ENCODE results near the gene SUN1. TPM values are rescaled to one million over a fixed set of nuclear protein-coding genes. Genes with fewer than 3 reads are reported as not detected.

The SUN1 gene
- total RNA-seq, 5 donors from 2014 or later (not counting 1 experiment from before 2014, with no cell fraction given): 90.8 to 299 (median 279) TPM

DNA sequence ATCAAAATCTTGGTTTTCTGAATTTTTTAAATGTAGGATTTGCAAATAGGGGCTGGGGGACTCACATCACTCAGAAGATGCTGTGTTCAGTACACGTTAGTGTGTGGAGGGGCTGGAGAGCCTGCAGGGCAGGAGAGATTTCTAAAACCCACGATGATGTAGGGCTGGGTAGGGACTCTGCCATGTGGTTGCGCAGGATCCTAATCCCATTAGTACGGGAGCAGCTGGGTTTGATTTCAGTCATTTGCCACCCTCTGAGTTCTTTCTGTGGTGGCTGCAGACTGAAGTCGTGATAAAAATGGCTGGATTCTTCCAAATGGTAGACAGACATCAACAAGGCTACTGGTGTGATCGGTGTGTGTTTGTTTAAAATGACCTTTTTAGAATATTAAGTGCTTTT lies 29.9 kb downstream of the SUN1 start:
- no peak overlapping the region for H3K4me3 Mint-ChIP-seq
- WGBS (ENCODE audit: insufficient coverage): 93% methylated on average over 5 of the region's 6 CpGs
- no peak overlapping the region for H3K27ac Mint-ChIP-seq
- DNase-seq (no peak), ATAC-seq (replicated peaks in 1 of 4) (no peak)
- no peaks in the 10 kb centered on the region for H3K27me3 ChIP-seq (replicated peaks in 1 of 2; ENCODE audit: control insufficient read depth in 2 of 2, extremely low read depth in 1 of 2, insufficient read depth in 2 of 2, low read length in 1 of 2)
- H3K9me3 Mint-ChIP-seq: no peaks in the 10 kb centered on the region
- ChIA-PET CTCF (no interaction called here), POLR2A (no interaction called here)
- peaks cover 33 to 64% of the 10 kb centered on the region in 2 donors for H3K36me3 ChIP-seq (ENCODE audit: control insufficient read depth in 2 of 2, extremely low read depth in 1 of 2, insufficient read depth in 1 of 2, low read length in 1 of 2)
- H3K4me1 ChIP-seq (ENCODE audit: control insufficient read depth in 1 of 2, extremely low read depth in 1 of 2, insufficient read depth in 2 of 2, low read length in 2 of 2): no peaks in the 10 kb centered on the region
- H3K4me1 Mint-ChIP-seq: no peaks in the 10 kb centered on the region
- no peak overlapping the region for H3K27ac ChIP-seq (ENCODE audit: low read length)
- no peaks in the 10 kb centered on the region for H3K27me3 Mint-ChIP-seq
- no peaks in the 10 kb centered on the region for H3K9me3 ChIP-seq
- H3K4me3 ChIP-seq (ENCODE audit: control insufficient read depth in 1 of 2, extremely low read depth in 1 of 2, low read length in 1 of 2): no peak overlapping the region
- peaks cover 66% of the 10 kb centered on the region for H3K36me3 Mint-ChIP-seq

DNA sequence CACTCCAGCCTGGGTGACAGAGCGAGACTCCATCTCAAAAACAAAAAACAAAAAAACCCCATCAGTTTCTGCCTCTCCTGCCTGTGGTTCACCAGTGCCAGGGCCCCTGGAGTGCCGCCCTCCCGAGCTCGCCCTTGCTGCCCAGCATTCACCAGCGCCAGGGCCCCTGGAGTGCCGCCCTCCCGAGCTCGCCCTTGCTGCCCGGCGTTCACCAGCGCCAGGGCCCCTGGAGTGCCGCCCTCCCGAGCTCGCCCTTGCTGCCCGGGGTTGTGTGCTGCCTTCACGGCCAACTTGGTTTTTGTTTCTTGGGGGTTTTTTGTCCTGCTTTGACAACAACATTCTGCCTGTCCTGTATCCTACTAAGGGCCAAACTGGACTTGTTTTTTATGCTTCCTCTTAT lies 30.8 kb downstream of the SUN1 start:
- POLR2A ChIA-PET: no interaction called here
- whole genome bisulfite sequencing (ENCODE audit: insufficient coverage): 89% methylated on average over 8 of the region's 16 CpGs

DNA sequence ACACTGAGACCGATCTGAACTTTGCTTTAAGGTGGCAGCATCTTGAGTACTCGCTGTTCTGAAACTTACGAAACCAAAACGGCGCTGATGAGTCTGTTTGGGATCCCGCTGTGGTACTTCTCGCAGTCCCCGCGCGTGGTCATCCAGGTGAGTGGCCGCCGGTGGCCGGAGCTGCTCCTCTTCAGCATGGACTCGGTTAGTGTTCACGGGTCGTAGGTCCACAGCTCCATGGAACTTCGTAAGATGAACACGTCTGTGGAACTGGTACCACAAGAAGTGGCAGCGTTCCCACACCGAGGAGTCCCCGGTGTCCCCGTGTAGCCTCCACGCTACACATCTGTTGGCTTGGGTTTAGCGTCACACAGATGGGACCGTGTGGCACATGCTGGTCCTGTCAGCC lies 33.6 kb downstream of the SUN1 start:
- no peaks in the 10 kb centered on the region for H3K4me1 ChIP-seq (ENCODE audit: control insufficient read depth in 1 of 2, extremely low read depth in 1 of 2, insufficient read depth in 2 of 2, low read length in 2 of 2)
- H3K27me3 Mint-ChIP-seq: no peaks in the 10 kb centered on the region
- H3K36me3 Mint-ChIP-seq: peaks cover 53% of the 10 kb centered on the region
- H3K36me3 ChIP-seq (ENCODE audit: control insufficient read depth in 2 of 2, extremely low read depth in 1 of 2, insufficient read depth in 1 of 2, low read length in 1 of 2): peaks cover 30 to 59% of the 10 kb centered on the region in 2 donors
- no peak overlapping the region for H3K27ac Mint-ChIP-seq
- no peak overlapping the region for H3K27ac ChIP-seq (ENCODE audit: low read length)
- no peaks in the 10 kb centered on the region for H3K27me3 ChIP-seq (replicated peaks in 1 of 2; ENCODE audit: control insufficient read depth in 2 of 2, extremely low read depth in 1 of 2, insufficient read depth in 2 of 2, low read length in 1 of 2)
- H3K9me3 ChIP-seq: no peaks in the 10 kb centered on the region
- no peak overlapping the region for H3K4me3 Mint-ChIP-seq
- DNase-seq (no peak), ATAC-seq (replicated peaks in 1 of 4) (no peak)
- ChIA-PET CTCF (no interaction called here), POLR2A (no interaction called here)
- no peak overlapping the region for H3K4me3 ChIP-seq (ENCODE audit: control insufficient read depth in 1 of 2, extremely low read depth in 1 of 2, low read length in 1 of 2)
- 96% methylated on average over 25 of the region's 25 CpGs for WGBS (ENCODE audit: insufficient coverage)
- H3K9me3 Mint-ChIP-seq: no peaks in the 10 kb centered on the region
- H3K4me1 Mint-ChIP-seq: peaks cover 0 to 4% (median 4%) of the 10 kb centered on the region in 3 donors

More for the DNA sequence above, 30.8 kb downstream of the SUN1 start:
- H3K4me1 ChIP-seq (ENCODE audit: control insufficient read depth in 1 of 2, extremely low read depth in 1 of 2, insufficient read depth in 2 of 2, low read length in 2 of 2): no peaks in the 10 kb centered on the region
- Mint-ChIP-seq H3K36me3 (peaks cover 65% of the 10 kb centered on the region), H3K27me3 (no peaks in the 10 kb centered on the region), H3K9me3 (no peaks in the 10 kb centered on the region), H3K27ac (no peak overlapping the region), H3K4me3 (no peak overlapping the region), H3K4me1 (peaks cover 0 to 2% (median 0%) of the 10 kb centered on the region in 3 donors)
- no peak overlapping the region for H3K27ac ChIP-seq (ENCODE audit: low read length)
- no peak overlapping the region for H3K4me3 ChIP-seq (ENCODE audit: control insufficient read depth in 1 of 2, extremely low read depth in 1 of 2, low read length in 1 of 2)
- no peak for DNase-seq
- no peaks in the 10 kb centered on the region for H3K27me3 ChIP-seq (replicated peaks in 1 of 2; ENCODE audit: control insufficient read depth in 2 of 2, extremely low read depth in 1 of 2, insufficient read depth in 2 of 2, low read length in 1 of 2)
- H3K36me3 ChIP-seq (ENCODE audit: control insufficient read depth in 2 of 2, extremely low read depth in 1 of 2, insufficient read depth in 1 of 2, low read length in 1 of 2): peaks cover 36 to 70% of the 10 kb centered on the region in 2 donors
- H3K9me3 ChIP-seq: no peaks in the 10 kb centered on the region
- CTCF ChIA-PET: no interaction called here
- no peak for ATAC-seq (replicated peaks in 1 of 4)

DNA sequence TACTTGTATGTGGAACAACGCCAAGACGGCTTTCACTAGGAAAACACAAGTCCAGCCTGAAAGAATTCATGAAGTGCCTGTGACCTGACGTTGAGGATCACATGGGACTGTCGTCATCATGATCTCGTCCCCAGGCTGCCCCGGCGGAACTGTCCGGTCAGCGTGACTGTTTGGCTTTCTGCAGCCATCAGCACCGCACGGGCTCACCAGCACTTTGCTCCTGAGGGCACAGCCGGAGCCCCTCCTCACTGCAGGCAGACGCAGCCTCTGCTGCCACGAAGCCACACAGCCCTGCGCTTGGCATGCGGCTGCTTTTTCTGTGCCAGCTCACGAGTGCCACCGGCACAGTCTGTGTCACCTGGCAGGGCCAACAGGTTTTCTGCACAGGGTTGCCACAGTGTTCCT lies 34.7 kb downstream of the SUN1 start:
- peaks cover 22 to 52% of the 10 kb centered on the region in 2 donors for H3K36me3 ChIP-seq (ENCODE audit: control insufficient read depth in 2 of 2, extremely low read depth in 1 of 2, insufficient read depth in 1 of 2, low read length in 1 of 2)
- H3K4me1 ChIP-seq (ENCODE audit: control insufficient read depth in 1 of 2, extremely low read depth in 1 of 2, insufficient read depth in 2 of 2, low read length in 2 of 2): no peaks in the 10 kb centered on the region
- no peak for DNase-seq
- Mint-ChIP-seq H3K4me3 (no peak overlapping the region), H3K36me3 (peaks cover 46% of the 10 kb centered on the region), H3K9me3 (no peaks in the 10 kb centered on the region), H3K27ac (no peak overlapping the region), H3K4me1 (peaks cover 0 to 4% (median 4%) of the 10 kb centered on the region in 3 donors), H3K27me3 (no peaks in the 10 kb centered on the region)
- no peak overlapping the region for H3K4me3 ChIP-seq (ENCODE audit: control insufficient read depth in 1 of 2, extremely low read depth in 1 of 2, low read length in 1 of 2)
- ATAC-seq (replicated peaks in 1 of 4): no peak
- ChIA-PET CTCF (no interaction called here), POLR2A (no interaction called here)
- 94% methylated on average over 18 of the region's 18 CpGs for WGBS (ENCODE audit: insufficient coverage)
- no peak overlapping the region for H3K27ac ChIP-seq (ENCODE audit: low read length)
- H3K27me3 ChIP-seq (replicated peaks in 1 of 2; ENCODE audit: control insufficient read depth in 2 of 2, extremely low read depth in 1 of 2, insufficient read depth in 2 of 2, low read length in 1 of 2): no peaks in the 10 kb centered on the region
- no peaks in the 10 kb centered on the region for H3K9me3 ChIP-seq

DNA sequence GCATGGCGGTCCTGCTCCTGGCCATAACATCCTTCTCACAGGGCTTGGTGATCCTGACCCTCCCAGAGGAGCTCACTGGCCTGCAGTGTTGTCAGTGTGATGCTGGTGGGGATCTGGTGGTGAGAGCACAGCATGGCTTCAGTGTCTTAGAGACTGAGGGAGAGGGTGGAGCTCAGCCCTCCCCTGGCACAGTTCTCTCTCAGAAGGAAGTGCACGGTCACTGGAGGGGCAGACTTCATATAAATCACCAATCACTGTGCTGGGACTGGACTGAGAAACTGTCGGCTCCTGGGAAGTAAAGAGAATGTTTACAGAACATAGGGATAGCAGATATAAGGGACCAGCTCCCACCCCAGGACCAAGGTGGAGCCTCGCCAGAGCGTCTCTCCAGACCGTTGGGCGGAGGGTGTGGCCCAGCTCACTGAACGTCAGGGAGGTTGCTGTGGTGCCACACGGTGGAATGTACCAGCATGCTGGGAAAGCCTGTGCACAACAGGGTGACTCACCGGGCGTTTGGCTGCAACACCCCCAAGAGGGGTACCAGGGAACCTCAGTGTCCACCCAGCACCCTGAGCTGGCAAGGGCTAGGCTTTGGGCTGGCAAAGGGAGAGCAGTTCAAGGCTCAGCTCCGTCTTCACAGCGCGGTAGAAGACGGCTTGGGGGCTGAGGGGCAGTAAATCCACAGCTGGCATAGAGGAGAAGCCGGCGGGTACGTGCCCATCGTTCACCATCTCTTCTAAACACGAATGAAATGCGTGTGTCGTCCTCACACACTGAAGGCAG lies 35.3 kb downstream of the SUN1 start:
- 95% methylated on average over 20 of the region's 22 CpGs for WGBS (ENCODE audit: insufficient coverage)
- POLR2A ChIA-PET: no interaction called here
- peaks cover 45% of the 10 kb centered on the region for H3K36me3 Mint-ChIP-seq

DNA sequence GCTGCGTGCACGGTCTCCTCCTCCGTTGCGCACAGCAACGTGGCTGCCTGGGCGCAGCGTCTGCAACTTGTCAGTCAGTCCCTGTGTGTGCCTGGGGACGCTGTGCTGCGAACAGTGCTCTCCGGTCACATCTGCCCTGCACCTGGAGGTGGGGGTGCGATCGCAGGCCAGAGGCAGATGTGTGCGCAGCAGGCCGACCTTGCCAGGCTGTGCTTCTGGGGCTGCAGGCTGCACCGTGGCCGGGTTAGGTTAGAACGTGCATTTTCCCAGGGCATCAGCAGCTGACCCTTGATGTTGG lies 35.9 kb downstream of the SUN1 start:
- Mint-ChIP-seq H3K27me3 (no peaks in the 10 kb centered on the region), H3K36me3 (peaks cover 47% of the 10 kb centered on the region), H3K4me3 (no peak overlapping the region), H3K9me3 (no peaks in the 10 kb centered on the region), H3K4me1 (peaks cover 2 to 6% (median 6%) of the 10 kb centered on the region in 3 donors), H3K27ac (no peak overlapping the region)
- H3K9me3 ChIP-seq: no peaks in the 10 kb centered on the region
- H3K36me3 ChIP-seq (ENCODE audit: control insufficient read depth in 2 of 2, extremely low read depth in 1 of 2, insufficient read depth in 1 of 2, low read length in 1 of 2): peaks cover 22 to 54% of the 10 kb centered on the region in 2 donors
- H3K27ac ChIP-seq (ENCODE audit: low read length): no peak overlapping the region
- H3K27me3 ChIP-seq (replicated peaks in 1 of 2; ENCODE audit: control insufficient read depth in 2 of 2, extremely low read depth in 1 of 2, insufficient read depth in 2 of 2, low read length in 1 of 2): no peaks in the 10 kb centered on the region
- no peak overlapping the region for H3K4me3 ChIP-seq (ENCODE audit: control insufficient read depth in 1 of 2, extremely low read depth in 1 of 2, low read length in 1 of 2)
- POLR2A ChIA-PET: no interaction called here
- peaks cover 0 to 1% of the 10 kb centered on the region in 2 experiments for H3K4me1 ChIP-seq (ENCODE audit: control insufficient read depth in 1 of 2, extremely low read depth in 1 of 2, insufficient read depth in 2 of 2, low read length in 2 of 2)
- CTCF ChIA-PET: no interaction called here
- ATAC-seq (replicated peaks in 1 of 4) (no peak), DNase-seq (no peak)
- over 99% methylated on average over 16 of the region's 17 CpGs for WGBS (ENCODE audit: insufficient coverage)

More for the DNA sequence above, 35.3 kb downstream of the SUN1 start:
- ATAC-seq (replicated peaks in 1 of 4): peak in 1 of 4 experiments; percentile 24
- H3K27ac ChIP-seq (ENCODE audit: low read length): no peak overlapping the region
- H3K27ac Mint-ChIP-seq: no peak overlapping the region
- H3K27me3 Mint-ChIP-seq: no peaks in the 10 kb centered on the region
- no peaks in the 10 kb centered on the region for H3K4me1 ChIP-seq (ENCODE audit: control insufficient read depth in 1 of 2, extremely low read depth in 1 of 2, insufficient read depth in 2 of 2, low read length in 2 of 2)
- H3K9me3 Mint-ChIP-seq: no peaks in the 10 kb centered on the region
- CTCF ChIA-PET: no interaction called here
- no peaks in the 10 kb centered on the region for H3K27me3 ChIP-seq (replicated peaks in 1 of 2; ENCODE audit: control insufficient read depth in 2 of 2, extremely low read depth in 1 of 2, insufficient read depth in 2 of 2, low read length in 1 of 2)
- no peaks in the 10 kb centered on the region for H3K9me3 ChIP-seq
- H3K4me3 Mint-ChIP-seq: no peak overlapping the region
- no peak overlapping the region for H3K4me3 ChIP-seq (ENCODE audit: control insufficient read depth in 1 of 2, extremely low read depth in 1 of 2, low read length in 1 of 2)
- H3K4me1 Mint-ChIP-seq: peaks cover 0 to 4% (median 4%) of the 10 kb centered on the region in 3 donors
- H3K36me3 ChIP-seq (ENCODE audit: control insufficient read depth in 2 of 2, extremely low read depth in 1 of 2, insufficient read depth in 1 of 2, low read length in 1 of 2): peaks cover 22 to 53% of the 10 kb centered on the region in 2 donors
- no peak for DNase-seq

All from T-cell (primary cell).